Type B pancreatic cell (in vitro differentiated cells): ENCODE data around the gene KRT71. TPM values are rescaled to one million over a fixed set of nuclear protein-coding genes. Genes with fewer than 3 reads are reported as not detected.

Experiments
- DNase-seq: peaks from one replicate; pipeline ENCODE4 v3.0.0; 2021; ENCODE audit warnings: mixed read lengths; ENCODE audit not compliant: unreplicated experiment; ENCODE audit errors: extremely low spot score
- H3K27ac Mint-ChIP-seq: 2 replicates; pipeline ENCODE4 v1.8.0; 2021; ENCODE audit warnings: mild to moderate bottlenecking, mixed read lengths
- H3K27me3 Mint-ChIP-seq: 2 replicates; pipeline ENCODE4 v1.8.0; 2021; ENCODE audit warnings: mixed read lengths
- H3K36me3 Mint-ChIP-seq: 2 replicates; pipeline ENCODE4 v1.8.0; 2021; ENCODE audit warnings: mixed read lengths
- H3K4me1 Mint-ChIP-seq: one replicate; pipeline ENCODE4 v1.8.0; 2021; ENCODE audit warnings: mixed read lengths; ENCODE audit not compliant: unreplicated experiment
- H3K4me3 Mint-ChIP-seq: 2 replicates; pipeline ENCODE4 v1.8.0; 2021; ENCODE audit warnings: mild to moderate bottlenecking, mixed read lengths
- H3K9me3 Mint-ChIP-seq: 2 replicates; pipeline ENCODE4 v1.8.0; 2021; ENCODE audit warnings: mixed read lengths
- CTCF ChIP-seq: fragments of 200-600 bp; sonication (generic); conservative IDR thresholded peaks from 2 replicates; pipeline ENCODE4 v1.5.0; 2021; ENCODE audit warnings: antibody characterized with exemption, mild to moderate bottlenecking
- total RNA-seq: library from RNA; stranded (reverse); gene quantifications from 2 replicates; pipeline ENCODE4 v1.2.1, GENCODE V29; 2021; ENCODE audit warnings: low replicate concordance

The KRT71 gene
- total RNA-seq, 1 donor from 2014 or later = not detected

GRCh38 chr12:52496054-52496453 lies 56.9 kb downstream of the KRT71 start:
- Mint-ChIP-seq H3K27me3 (peaks cover 36% of the 10 kb centered on the region), H3K4me3 (no peak overlapping the region), H3K9me3 (peaks cover 4% of the 10 kb centered on the region), H3K36me3 (no peaks in the 10 kb centered on the region), H3K4me1 (peaks cover 8% of the 10 kb centered on the region), H3K27ac (peak overlapping the region; percentile 68)
- no peak for TF ChIP-seq CTCF
- DNase-seq = no peak

- Mint-ChIP-seq H3K27me3 (peaks cover 39% of the 10 kb centered on the region), H3K36me3 (no peaks in the 10 kb centered on the region), H3K9me3 (no peaks in the 10 kb centered on the region), H3K4me1 (peaks cover 8% of the 10 kb centered on the region), H3K4me3 (no peak overlapping the region), H3K27ac (no peak overlapping the region)
- no peak for DNase-seq
- no peak for TF ChIP-seq CTCF
Observed at GRCh38 chr12:52495389-52495788, 57.6 kb downstream of the KRT71 start.

- no peak for DNase-seq
- TF ChIP-seq CTCF = no peak
- peaks cover 8% of the 10 kb centered on the region for H3K4me1 Mint-ChIP-seq
- no peak overlapping the region for H3K27ac Mint-ChIP-seq
- no peaks in the 10 kb centered on the region for H3K9me3 Mint-ChIP-seq
- no peak overlapping the region for H3K4me3 Mint-ChIP-seq
- peaks cover 46% of the 10 kb centered on the region for H3K27me3 Mint-ChIP-seq
- H3K36me3 Mint-ChIP-seq = no peaks in the 10 kb centered on the region
Observed at GRCh38 chr12:52494518-52494917, 58.4 kb downstream of the KRT71 start.

- no peak overlapping the region for H3K27ac Mint-ChIP-seq
Observed at GRCh38 chr12:52494100-52494499, 58.8 kb downstream of the KRT71 start.

More at GRCh38 chr12:52494100-52494499, 58.8 kb downstream of the KRT71 start:
- DNase-seq = no peak
- Mint-ChIP-seq H3K4me1 (peaks cover 8% of the 10 kb centered on the region), H3K4me3 (no peak overlapping the region), H3K9me3 (no peaks in the 10 kb centered on the region), H3K36me3 (no peaks in the 10 kb centered on the region), H3K27me3 (peaks cover 46% of the 10 kb centered on the region)
- no peak for TF ChIP-seq CTCF

Other genes starting within 250 kb of the KRT71 start
- gene KRT83, start 231.7 kb downstream of the KRT71 start, total RNA-seq = not detected in 2 replicates
- gene KRT85, start 185.7 kb downstream of the KRT71 start, total RNA-seq = not detected in 2 replicates
- gene KRT84, start 167.5 kb downstream of the KRT71 start, total RNA-seq = not detected in 2 replicates
- not detected in 2 replicates for gene KRT82, start 146.8 kb downstream of the KRT71 start, total RNA-seq
- gene KRT75, start 118.8 kb downstream of the KRT71 start, total RNA-seq = not detected in 2 replicates
- gene KRT6B, start 101.0 kb downstream of the KRT71 start, total RNA-seq = 0.14 TPM in 1 of 2 replicates, not detected in the other
- 0.19 and 0.31 TPM in 2 replicates for gene KRT6C, start 79.3 kb downstream of the KRT71 start, total RNA-seq
- 9.9 and 41.6 TPM in 2 replicates for gene KRT6A, start 59.9 kb downstream of the KRT71 start, total RNA-seq
- gene KRT5, start 32.8 kb downstream of the KRT71 start, total RNA-seq = 13.0 and 25.0 TPM in 2 replicates
- gene KRT74, start 20.7 kb upstream of the KRT71 start, total RNA-seq = 0.10 TPM in 1 of 2 replicates, not detected in the other
- 0.48 and 2.9 TPM in 2 replicates for gene KRT72, start 48.3 kb upstream of the KRT71 start, total RNA-seq
- gene KRT73, start 65.4 kb upstream of the KRT71 start, total RNA-seq = 0.12 TPM in 1 of 2 replicates, not detected in the other
- not detected in 2 replicates for gene KRT2, start 99.1 kb upstream of the KRT71 start, total RNA-seq
- 269 and 837 TPM in 2 replicates for gene KRT1, start 127.3 kb upstream of the KRT71 start, total RNA-seq
- gene KRT77, start 150.4 kb upstream of the KRT71 start, total RNA-seq = 0.27 and 2.3 TPM in 2 replicates
- gene KRT76, start 224.2 kb upstream of the KRT71 start, total RNA-seq = not detected in 2 replicates
- 0.68 and 2.3 TPM in 2 replicates for gene KRT3, start 243.0 kb upstream of the KRT71 start, total RNA-seq